HG02885 (cell line): ENCODE results near the gene VAC14.
A peak's percentile ranks its signal among the peaks of the same experiment; 100 is the strongest.
"Not testable (repeated sequence)": the region's sequence is repeated elsewhere in the genome, so short reads cannot be mapped to it uniquely, and the experiment has no call there.

Source experiments
- ATAC-seq: cut with Tn5 transposase; IDR thresholded peaks from one replicate; pipeline ENCODE4 v1.9.1; 2021; ENCODE audit warnings: mild to moderate bottlenecking; ENCODE audit not compliant: unreplicated experiment, poor library complexity

Gene VAC14

DNA sequence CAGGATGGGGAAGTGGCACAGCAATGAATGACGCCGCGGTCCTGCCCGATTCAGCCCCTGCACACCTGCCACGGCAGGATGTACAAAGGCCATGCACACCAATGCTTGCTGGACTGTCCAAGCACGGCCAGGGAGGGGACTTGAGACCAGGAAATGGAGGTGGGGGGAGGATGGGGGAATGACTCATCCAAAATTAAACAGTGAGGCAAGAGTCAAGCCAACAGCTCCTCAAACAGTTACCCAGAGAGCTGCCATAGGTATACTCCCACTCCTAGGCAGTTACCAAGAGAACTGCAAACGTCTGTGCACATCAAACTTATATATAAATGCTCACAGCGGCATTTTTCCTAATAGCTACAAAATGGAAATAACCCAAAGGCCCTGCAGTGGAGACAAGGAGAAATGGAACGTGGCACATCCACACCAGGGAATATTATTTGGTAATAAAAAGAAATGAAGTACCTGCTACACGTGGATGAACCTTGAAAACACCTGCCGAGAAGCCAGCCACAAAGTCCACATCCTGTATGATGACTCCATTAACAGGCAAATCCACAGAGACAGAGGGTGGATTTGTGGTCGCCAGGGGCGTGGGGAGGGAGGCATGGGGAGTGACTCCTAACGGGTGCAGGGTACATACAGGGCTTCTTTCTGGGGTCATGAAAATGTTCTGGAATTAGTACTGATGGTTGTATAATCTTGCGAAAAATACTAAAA is 54.1 kb downstream of the VAC14 start:
- no peak for ATAC-seq

DNA sequence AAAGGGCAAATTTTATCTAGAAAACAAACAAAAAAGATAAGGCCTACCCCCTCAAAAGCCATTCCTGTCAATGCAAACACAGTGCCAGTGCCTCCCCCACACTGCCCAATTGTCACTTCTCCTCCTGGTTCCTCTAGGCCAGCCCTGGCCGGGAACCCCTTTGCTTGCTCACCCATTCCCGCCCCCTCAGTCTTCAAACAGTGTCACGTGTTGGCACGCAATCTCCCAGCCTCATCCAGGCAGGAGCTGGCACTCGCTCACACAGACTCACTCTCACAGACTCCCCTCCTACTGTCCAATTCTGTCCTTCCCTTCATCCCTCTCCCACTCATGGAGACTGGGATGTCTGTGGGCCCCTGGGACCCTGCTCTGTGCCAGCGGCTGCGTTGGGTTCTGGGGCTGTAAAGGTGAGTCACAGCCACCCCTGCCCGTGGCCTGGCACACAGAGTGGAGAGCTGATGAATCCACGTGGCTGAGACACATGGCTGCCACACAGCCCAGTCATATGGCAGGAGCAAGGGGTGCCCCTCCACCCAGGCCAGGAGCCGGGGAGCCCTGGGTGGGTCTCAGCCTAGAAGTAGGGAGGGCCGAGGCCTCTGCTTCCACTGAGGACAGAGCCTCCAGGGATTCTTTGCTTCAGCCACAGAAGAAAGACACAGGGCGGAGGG is 54.8 kb downstream of the VAC14 start:
- ATAC-seq: no peak

DNA sequence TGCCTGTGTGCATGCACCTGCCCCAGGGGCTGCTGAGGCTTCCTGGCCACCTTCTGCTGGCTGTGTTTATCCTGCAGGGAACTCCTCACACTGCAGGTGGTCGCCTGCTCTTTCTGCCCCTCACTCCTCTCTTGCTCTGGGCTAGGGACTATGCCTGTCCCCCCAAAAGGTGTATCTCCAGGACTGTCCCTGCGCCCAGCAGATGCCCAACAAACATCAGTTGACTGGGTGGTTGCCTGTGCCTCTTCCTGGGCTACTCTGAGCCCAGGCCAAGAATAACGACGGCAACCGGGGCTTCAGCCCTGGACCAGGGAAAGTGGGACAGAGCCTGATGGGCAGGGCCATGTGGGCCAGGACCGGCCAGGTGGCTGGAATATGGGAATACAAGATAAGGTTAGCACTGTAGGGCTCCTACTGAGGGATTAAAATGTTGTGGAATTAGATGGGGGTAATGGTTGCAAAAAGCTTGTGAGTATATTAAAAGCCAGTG is 55.4 kb downstream of the VAC14 start:
- ATAC-seq: no peak

DNA sequence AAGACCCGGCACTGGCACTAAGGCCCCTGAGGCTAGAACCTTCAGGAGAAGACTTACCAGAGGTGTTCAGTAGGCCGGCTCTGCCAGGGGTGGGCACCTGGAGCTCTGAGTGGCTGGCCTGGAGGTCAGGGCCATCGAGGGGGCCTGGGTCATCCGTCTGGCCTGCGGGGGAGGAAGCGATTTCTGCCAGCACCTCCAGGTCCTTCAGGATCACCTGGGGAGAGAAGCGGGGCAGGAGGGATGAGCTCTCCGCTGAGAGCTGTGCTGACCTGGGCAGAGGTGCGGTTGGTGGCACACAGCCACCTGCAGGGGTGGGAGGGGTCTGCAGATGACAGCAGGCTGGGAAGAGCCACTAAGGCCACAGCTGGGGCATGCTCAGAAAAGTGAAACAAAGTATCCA is 56.6 kb downstream of the VAC14 start:
- ATAC-seq: no peak

DNA sequence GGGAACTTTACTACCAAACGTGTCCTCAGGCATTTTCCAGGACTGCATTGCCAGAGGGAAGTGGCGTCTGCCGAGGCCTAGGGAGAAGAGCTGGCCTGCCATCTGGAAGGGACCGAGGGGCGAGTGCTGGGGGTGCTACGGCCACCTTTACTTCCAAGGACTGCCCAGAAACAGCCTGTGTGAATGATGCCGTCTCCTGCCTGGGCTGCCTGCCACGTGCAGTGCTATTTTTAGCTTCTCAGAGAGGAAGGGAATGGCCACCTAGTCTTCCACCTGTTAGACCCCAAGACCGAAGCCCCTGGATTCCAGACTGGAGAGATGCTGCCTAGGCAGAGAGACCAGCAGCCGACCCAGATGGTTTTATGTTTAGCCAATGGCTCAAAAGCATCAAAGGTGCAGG is 57.2 kb downstream of the VAC14 start:
- ATAC-seq: no peak

DNA sequence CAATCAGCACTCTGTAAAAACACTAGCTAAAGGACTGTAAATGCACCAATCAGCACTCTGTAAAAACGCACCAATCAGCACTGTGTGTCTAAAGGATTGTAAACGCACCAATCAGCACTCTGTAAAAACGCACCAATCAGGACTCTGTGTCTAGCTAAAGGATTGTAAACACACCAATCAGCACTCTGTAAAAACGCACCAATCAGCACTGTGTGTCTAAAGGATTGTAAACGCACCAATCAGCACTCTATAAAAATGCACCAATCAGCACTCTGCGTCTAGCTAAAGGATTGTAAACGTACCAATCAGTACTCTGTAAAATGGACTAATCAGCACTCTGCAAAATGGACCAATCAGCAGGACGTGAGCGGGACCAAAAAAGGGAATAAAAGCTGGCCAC is 58.0 kb downstream of the VAC14 start:
- ATAC-seq: not testable (repeated sequence)

DNA sequence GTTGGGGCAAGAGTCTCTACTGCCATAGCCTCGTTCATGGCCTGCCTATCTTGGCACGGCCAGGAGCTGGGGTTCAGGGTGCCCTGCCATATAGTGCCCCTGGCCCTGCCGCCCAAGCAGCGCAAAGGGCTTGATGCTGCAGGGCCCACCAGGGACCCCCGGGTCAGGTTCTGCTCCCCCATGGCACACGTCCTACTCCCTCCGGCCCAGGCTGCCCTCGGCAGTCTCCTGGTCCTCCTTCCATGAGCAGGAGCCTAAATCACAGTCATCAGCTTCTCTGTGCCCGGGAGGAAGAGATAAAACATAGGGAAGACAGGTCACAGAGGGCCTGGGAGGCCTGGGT is 59.2 kb downstream of the VAC14 start:
- ATAC-seq: no peak

DNA sequence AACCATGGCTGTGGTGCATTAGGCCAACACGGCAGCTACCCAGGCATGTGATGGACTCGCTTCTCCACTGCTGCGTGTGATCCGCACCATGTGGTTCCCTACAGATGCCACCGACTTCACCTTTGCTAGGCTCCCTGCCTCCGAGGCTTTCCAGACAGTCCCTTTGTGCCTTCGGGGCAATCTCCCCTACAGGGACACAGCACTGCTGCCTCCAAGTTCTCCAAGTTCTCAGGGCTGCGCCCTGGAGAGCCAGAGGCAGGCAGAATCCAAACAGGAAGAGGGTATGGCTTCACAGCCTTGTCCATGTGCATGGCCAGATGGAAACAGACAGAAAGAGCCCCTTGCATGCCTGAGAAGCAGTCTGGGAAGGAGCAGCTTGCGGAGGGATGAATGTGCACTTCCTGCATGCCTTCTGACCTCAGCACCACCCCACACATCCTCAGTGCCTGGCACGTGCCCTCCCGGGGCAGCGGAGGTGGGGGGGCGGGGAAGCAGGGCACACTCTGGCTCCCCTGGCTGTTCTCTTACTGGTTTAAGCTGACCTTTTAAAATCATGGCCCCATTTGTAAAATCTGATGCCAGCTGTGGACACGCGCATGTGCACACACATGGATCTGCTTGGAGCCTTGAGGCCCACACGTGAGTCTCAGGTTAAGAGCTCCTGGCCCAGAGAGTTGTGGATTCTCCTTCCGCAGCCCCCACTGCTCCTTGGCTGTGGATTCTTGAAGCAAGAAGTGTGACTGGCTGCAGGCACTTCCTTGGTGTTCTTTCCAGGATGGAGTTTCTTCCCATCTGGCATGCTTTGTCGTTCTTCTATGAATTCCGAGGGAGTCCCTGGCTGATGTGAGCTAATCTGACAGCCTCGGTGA is 59.8 kb downstream of the VAC14 start:
- ATAC-seq: no peak

DNA sequence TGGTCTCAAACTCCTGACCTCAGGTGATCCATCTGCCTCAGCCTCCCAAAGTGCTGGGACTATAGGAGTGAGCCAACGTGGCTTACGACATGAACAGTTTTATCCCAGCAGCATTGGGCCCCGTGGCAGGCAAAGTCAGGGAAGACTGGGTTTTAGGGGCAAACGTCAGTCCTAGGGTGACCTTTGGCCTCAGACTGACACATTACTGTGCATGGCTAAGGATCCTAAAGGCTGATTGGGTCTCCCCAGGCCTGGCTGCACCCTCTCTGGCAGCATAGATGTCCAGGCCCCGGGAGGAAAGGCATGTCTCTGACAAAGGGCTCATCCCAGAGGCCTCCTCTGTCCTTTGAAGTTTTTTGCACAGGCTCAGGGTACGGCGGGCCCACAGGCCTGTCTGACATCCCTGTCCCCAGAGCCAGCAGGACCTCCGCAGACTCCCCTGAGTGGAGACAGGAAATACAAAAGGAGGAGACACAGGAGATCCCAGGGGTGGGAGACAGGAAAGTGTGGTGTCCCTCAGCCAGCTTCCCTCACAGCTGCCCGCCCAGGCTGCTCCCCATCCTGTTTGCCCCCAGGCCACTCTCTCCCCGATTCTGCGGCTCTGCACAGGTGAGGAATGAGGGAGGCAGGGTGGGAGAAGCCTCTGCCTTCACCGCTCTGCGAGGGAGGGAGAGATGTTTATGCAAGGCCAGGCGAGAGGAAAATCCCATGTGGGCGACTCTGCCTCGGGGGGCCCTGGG is 60.6 kb downstream of the VAC14 start:
- ATAC-seq: no peak

DNA sequence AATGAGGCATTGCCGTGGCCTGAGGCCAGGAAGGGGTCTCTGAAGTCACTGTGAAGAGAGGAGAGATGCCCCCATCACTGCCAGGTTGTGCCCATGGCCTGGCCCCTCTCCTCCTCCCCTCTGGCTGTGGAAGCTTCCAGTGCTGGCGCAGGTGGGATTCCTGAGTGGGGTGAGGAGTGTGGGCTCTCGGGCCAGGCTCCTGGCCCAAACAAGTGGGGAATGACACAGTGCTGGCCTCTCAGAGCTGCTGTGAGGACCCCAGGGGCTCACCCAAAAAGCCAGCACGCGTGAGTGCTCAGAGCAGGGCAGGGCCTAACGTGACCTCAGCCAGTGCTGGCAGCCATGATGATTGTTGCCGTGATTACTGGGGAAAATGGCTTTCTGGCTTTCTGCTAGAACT is 61.6 kb downstream of the VAC14 start:
- no peak for ATAC-seq

DNA sequence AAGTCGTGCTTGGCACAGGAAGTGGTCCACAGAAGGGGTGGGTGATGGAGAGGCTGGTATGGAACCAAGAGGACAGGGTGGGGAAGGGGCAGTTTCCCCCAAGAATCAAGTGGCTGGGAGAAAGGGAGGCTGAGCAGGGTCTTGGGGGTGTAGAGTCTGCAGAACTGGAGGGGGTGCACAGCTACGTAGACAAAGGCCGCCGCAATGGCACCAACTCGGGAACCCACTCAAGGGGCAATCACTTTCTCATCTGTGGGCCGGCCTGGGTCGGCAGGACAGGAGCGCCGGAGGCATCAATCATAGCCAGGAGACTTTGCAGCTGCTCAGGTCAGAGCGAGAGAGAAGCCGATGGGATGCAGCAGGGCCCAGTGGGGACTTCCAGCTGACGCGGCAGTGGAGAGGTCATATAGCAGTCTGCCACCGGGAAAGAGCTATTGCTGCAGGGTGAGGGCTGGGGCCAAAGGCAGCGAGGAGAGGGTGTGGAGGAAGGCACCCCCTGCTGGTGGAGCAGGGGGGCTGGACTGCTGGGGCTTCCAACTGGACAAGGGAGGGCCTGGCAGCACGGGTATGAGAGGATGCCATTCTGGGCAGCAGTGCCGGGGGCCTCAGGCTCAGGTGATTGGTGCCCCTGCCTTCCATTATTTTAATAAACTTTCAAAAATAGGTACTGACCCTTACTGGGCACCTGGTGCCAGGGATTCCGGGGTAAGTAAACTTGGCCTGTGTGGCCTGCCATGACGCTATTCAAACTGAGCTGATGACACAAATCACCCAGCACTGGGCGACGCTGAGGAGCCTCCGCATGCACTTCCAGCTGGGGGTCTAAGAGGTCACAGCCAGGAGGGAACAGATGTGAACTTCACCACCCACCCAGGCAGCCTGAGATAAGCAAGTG is 62.6 kb downstream of the VAC14 start:
- ATAC-seq: no peak

DNA sequence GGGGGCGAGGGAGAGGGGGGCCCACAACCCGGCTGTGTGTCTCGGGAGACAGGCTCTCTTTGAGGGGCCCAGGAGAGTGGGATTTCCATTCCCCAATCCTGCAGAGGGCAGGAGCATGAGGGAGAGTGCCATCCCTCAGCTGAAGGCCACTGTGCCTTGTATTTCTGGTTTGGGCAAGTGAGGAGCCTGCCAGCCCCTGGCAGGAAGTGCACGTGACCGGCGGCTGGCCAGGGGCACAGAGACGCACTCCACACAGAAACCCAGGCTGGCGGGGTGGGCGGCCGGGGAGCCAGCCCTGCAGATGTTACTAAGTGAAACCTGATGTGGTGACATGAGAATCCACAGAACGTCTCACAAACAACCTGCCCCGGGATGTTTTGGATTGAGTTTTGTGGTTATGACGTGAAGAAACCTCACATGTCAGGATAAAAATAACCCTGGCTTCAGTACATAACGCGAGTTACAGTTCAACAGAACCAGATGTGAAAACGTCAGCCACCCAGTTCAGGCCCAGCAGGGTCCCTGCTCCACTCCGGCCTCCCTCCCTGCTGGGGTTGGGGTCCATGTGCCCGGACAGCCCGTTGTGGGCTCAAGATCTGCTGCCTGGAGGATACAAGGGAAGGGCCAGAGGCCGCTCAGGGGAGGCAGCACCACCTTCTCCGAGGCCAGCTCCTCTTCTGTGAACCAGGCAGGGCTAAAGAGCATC is 63.4 kb downstream of the VAC14 start:
- ATAC-seq: peak; percentile 88

DNA sequence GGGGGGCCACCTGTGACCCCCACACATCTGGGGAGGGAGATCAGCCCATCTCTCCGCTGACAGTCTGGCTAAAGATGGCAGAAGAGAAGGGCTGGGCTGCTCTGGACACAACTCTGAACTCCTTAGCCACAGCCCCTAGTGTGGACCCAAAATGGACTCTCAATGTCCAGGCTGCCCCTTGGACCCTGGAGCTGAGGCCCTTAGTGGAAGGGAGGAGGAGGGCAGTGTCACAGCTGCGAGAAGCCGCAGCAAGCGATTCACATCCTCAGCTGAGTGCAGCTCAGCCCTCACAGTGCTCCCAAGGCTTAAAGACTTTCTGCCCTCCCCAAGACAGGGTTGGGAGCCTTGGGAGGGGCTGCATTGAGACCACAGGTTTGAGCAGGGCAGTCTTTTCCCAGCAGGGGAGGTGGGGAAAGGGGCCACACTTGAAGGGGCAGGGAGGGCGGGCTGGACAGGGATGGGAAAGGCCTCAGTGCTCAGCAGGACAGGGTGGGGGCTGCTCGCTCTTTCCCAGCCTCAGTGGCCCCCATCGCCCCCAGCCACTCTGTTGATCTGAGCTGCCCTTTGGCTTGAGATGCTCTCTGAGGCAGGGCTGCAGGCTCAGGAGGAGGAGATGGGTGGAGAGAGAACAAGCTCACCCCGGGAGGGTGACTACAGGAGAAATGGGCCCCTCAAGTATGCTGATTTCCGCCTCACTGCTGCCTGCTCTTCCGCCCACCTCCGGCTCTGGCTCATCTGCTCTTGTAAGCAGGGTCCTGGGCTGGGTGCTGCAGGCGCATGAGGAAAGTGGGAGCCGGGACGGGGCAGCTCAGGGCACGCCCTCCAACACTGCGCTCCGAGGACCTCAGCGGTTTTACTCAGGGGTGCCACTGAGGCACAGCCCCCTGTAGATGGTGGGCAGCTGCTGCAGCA is 64.2 kb downstream of the VAC14 start:
- no peak for ATAC-seq

DNA sequence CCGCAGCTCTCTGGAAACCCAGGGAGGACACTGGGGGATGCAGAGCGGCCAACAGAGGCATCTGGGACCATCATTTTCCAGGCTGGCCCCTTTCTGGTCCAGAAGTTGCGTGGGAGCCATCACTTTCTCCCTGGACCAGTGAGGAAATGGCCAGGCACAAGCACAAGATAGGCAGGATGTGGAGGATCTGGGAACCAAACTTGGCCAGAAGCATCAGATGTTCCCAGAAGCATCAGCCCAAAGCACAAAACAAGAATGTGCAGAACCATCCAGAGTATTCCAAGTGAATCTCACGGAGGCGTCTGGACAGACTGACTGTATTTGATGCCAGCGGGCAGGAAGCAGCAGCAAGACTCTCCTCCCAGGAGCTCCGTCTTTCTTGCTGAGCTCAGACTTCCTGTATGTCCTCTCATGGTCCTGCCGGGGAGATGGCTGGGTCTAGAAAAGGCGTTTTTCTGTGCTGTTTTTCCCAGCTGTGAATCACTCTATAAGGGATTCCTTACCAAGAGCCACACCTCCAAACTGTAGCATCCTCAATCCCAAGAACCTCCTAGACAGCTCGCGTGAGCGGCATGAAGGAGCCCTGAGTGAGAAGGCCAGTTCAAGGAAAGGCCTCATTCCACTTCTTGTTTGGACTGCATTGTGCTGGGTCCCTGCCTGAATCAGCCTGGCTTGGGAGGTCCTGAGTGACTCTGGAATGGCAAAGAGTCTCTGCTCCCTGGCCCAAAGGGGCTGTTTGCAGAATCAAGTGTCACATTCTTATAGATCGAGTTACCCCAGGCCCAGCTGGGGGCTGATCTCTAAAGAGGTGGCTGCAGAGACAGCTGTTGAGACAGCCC is 65.6 kb downstream of the VAC14 start:
- ATAC-seq: no peak

DNA sequence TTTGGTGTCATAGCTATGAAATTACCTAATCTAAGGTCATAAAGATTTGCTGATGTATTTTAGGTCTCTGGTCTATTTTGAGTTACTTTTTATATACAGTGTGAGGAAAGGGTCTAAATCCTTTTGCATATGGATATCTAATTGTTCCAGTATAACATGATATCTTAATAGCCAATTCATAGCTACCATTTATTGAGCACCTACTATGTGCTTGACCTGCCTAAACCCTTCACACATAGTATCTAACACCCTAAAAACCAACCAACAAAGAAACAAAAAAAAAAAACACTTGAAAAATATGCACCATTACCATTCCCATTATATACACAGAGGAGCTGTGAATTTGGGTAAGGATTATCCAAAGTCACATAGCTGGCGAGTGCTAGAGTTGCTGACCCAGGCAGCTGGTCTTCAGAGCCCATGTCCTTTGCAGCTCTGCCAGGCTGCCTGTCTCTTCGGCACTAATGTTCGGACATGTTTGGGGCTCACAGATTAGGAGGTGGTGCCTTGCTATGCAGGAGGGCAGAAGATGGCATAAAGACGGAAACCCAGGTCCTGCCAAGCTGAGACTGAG is 66.3 kb downstream of the VAC14 start:
- ATAC-seq: no peak

DNA sequence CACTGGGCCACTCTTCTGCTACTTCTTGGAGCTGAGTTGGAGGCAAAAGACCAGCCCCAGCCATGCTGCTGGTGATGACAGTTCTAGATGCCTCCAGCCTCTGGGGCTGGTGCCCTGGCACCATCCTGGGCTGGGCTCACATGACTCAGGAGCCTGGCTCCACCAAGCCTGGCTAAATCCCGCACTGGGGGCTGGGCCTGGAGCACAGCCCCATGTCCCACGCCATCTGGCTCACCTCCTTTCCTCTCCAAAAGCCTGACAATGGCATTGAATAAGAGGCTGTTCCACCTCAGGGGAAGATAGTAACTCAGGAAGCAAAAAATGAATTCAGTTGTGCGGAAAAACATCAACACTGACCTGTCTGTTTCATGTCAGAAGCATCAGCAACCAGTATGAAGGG is 70.0 kb downstream of the VAC14 start:
- no peak for ATAC-seq

DNA sequence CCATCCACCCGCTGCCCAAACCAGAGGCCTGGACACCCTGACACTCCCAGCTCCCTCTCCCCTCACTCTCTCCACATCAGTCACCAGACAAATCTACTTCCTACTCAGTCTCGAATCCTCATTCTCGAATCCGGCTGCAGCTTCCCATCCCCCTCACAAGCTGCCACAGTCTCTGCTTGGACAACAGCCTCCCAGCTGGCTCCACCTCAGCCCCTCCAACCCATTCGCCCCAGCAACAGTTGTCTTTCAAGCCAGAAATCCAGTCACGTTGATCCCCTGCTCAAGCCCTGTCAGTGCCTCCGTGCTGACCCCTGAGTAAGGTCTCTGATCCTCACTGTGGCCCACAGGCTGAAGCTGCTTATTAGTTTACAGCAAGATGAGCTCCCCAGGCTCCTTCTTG is 70.9 kb downstream of the VAC14 start:
- ATAC-seq: no peak
